Ishikawa (cell line): ENCODE data around the gene USP1.

ENCODE experiments used
- CEBPB ChIP-seq: IDR thresholded peaks from 2 replicates; pipeline ENCODE4 v1.6.1; 2012
- CREB1 ChIP-seq: IDR thresholded peaks from 2 replicates; pipeline ENCODE4 v1.6.1; 2012; ENCODE audit warnings: low read depth
- EGR1 ChIP-seq: IDR thresholded peaks from 2 replicates; pipeline ENCODE4 v1.6.1; 2012
- EP300 ChIP-seq: IDR thresholded peaks from 2 replicates; pipeline ENCODE4 v1.6.1; 2012; ENCODE audit warnings: borderline replicate concordance
- FOXM1 ChIP-seq: IDR thresholded peaks from 2 replicates; pipeline ENCODE4 v1.6.1; 2012; ENCODE audit warnings: low read depth, borderline replicate concordance
- NFIC ChIP-seq: IDR thresholded peaks from 2 replicates; pipeline ENCODE4 v1.6.1; 2012
- RAD21 ChIP-seq: IDR thresholded peaks from 2 replicates; pipeline ENCODE4 v1.6.1; 2012; ENCODE audit warnings: low read depth
- REST ChIP-seq: IDR thresholded peaks from 2 replicates; pipeline ENCODE4 v1.6.1; 2012; ENCODE audit warnings: low read depth, mild to moderate bottlenecking
- TAF1 ChIP-seq: IDR thresholded peaks from 2 replicates; pipeline ENCODE4 v1.6.1; 2012; ENCODE audit warnings: low read depth, mild to moderate bottlenecking
- TCF12 ChIP-seq: IDR thresholded peaks from 2 replicates; pipeline ENCODE4 v1.6.1; 2012; ENCODE audit warnings: low read depth
- TEAD4 ChIP-seq: IDR thresholded peaks from 2 replicates; pipeline ENCODE4 v1.6.1; 2012
- USF1 ChIP-seq: IDR thresholded peaks from 2 replicates; pipeline ENCODE4 v1.6.1; 2012
- YY1 ChIP-seq: IDR thresholded peaks from 2 replicates; pipeline ENCODE4 v1.6.1; 2012; ENCODE audit warnings: low read depth
- ZBTB7A ChIP-seq: IDR thresholded peaks from 2 replicates; pipeline ENCODE4 v1.6.1; 2012; ENCODE audit warnings: low read depth
- TF ChIP-seq, protein P1 (sequence below): IDR thresholded peaks from 2 replicates; pipeline ENCODE4 v1.6.1; 2012

Gene USP1

GRCh38 chr1:62436466-62437272, at the start of gene USP1:
TSS of gene USP1 (plus strand) at chr1:62437049. CDS start at chr1:62439868, 2,819 bp downstream.
- TF ChIP-seq EP300 (no peak), EGR1 (0 out of 2 replicates have a peak, but pooled peaks have one; percentile 16), NFIC (peak; percentile 24; the same call in 1 of the 2 replicates), REST (no peak), RAD21 (no peak), TAF1 (peak; percentile 76), USF1 (no peak; the same call in 1 of the 2 replicates), YY1 (peak; percentile 39; the same call in 1 of the 2 replicates), TCF12 (peak; percentile 41; the same call in 1 of the 2 replicates), ZBTB7A (peak; percentile 63), TEAD4 (0 out of 2 replicates have a peak, but pooled peaks have one; percentile 6), CREB1 (peak; percentile 49), FOXM1 (no peak; the same call in 1 of the 2 replicates), CEBPB (no peak)
- TF ChIP-seq, protein P1, sequence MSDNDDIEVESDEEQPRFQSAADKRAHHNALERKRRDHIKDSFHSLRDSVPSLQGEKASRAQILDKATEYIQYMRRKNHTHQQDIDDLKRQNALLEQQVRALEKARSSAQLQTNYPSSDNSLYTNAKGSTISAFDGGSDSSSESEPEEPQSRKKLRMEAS: peak; percentile 88

GRCh38 chr1:62389531-62389930, 47.3 kb upstream of the USP1 start:
- TF ChIP-seq CEBPB (0 out of 2 replicates have a peak, but pooled peaks have one; percentile 29), REST (no peak)

GRCh38 chr1:62390071-62390470, 46.8 kb upstream of the USP1 start:
- no peak for TF ChIP-seq EGR1

DNA sequence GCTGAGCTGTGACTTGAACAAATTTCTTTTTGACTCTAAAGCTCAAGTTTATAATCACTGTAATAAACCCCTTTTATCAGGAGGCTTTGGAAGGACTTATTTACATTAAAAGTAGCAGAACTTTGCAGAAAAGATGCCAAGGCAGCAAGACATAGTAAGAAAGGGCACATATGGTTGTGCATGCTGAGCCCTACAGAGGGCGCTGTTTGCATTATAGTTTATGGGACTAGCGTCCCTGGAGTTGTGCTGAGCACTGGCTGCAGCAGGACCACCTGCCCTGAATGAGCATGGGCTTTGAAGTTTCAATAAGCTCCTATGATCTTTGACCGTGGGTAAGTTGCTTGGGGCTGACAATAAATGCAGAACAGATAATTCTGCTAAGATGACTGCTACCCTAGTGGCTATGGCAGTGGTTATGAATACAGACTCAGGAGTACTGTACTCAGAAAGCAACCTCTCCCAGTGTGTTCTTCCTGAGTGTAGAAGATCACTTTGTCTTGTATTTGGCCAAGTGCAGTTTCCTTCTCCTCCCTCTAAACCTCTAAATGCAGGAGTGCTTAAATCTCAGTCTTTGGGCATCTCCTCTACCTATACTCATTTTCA, 45.4 kb upstream of the USP1 start:
- TF ChIP-seq RAD21: peak; percentile 48
- no peak for TF ChIP-seq EGR1
- no peak for TF ChIP-seq TAF1
- no peak for TF ChIP-seq NFIC
- no peak for TF ChIP-seq CREB1
- TF ChIP-seq, protein P1: no peak
- TF ChIP-seq ZBTB7A: no peak
- no peak for TF ChIP-seq YY1

DNA sequence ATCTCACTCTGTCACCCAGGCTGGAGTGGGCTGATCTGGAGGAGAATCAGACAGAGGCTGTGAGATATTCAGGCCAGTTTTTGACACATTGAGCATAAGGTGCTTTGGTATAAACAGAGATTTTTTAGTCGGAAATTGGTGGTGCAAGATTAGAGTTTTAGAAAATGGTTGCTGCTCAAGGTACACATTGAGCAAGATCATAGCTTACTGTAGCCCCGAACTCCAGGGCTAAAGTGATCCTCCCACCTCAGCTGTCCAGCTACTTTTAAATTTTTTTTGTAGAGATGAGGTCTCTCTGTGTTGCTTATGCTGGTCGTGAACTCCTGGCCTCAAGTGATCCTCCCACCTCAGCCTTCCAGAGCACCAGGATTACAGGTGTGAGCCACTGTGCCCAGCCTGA, 43.9 kb upstream of the USP1 start:
- TF ChIP-seq FOXM1: no peak
- no peak for TF ChIP-seq RAD21
- no peak for TF ChIP-seq ZBTB7A
- TF ChIP-seq YY1: no peak
- TF ChIP-seq USF1: no peak
- TF ChIP-seq REST: no peak
- TF ChIP-seq EP300: no peak
- TF ChIP-seq TAF1: no peak
